Tibial nerve (tissue), 4 donors: Measurements from ENCODE around the gene PIP5KL1.

Experiments used
- EP300 ChIP-seq, 2 donors: sonication (generic); formaldehyde crosslinking; IDR thresholded peaks; one replicate each; pipeline ENCODE4 v1.6.1; 2017; ENCODE audit warnings: antibody characterized with exemption in 2 of 2, mild to moderate bottlenecking in 1 of 2
- POLR2A ChIP-seq, 2 donors: fragments of 450-650 bp; IDR thresholded peaks; one replicate each; pipeline ENCODE4 v1.6.1; 2017; ENCODE audit warnings: antibody characterized with exemption in 2 of 2, mild to moderate bottlenecking in 2 of 2, moderate library complexity in 2 of 2
- TF ChIP-seq, protein P1 (sequence below), 5 experiments: fragments of 200-600 bp in 3 of 5; fragments of 450-650 bp in 2 of 5; sonication (generic) in 3 of 5; IDR thresholded peaks; one replicate each; pipeline ENCODE4 v1.5.1; 2016 to 2019; ENCODE audit warnings: antibody characterized with exemption in 5 of 5, mild to moderate bottlenecking in 3 of 5, moderate library complexity in 2 of 5

DNA sequence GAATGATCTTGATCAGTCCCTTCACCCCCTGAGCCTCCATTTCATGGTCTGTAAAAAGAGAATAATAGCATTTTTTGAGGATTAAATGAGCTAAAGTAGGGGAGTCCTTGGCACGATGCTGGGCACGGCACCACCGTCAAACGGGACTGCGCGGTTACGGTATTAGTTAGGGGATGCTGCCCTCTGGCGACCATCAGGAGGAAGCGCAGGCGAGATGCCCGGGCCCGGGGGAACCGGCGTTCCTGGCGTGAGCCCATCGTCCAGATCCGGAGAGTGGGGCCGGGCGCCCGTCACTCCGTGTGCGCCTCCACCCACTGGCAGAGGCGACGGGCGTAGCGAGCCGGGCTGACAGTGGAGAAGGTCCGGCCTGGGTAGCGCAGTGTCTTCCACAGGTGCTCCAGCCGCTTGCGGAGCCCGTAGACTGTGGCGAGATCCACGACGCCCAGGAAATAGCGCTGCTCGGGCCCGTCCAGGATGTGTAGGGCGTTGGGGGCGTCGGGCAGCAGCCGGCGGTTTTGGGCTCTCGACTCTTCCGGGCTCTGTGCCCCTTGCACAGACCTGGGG, 8.9 kb downstream of the PIP5KL1 start:
- TF ChIP-seq, protein P1, sequence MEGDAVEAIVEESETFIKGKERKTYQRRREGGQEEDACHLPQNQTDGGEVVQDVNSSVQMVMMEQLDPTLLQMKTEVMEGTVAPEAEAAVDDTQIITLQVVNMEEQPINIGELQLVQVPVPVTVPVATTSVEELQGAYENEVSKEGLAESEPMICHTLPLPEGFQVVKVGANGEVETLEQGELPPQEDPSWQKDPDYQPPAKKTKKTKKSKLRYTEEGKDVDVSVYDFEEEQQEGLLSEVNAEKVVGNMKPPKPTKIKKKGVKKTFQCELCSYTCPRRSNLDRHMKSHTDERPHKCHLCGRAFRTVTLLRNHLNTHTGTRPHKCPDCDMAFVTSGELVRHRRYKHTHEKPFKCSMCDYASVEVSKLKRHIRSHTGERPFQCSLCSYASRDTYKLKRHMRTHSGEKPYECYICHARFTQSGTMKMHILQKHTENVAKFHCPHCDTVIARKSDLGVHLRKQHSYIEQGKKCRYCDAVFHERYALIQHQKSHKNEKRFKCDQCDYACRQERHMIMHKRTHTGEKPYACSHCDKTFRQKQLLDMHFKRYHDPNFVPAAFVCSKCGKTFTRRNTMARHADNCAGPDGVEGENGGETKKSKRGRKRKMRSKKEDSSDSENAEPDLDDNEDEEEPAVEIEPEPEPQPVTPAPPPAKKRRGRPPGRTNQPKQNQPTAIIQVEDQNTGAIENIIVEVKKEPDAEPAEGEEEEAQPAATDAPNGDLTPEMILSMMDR (IDR thresholded peaks at IDR 0.05), result peak; percentile 95 to 99 (median 98)
- TF ChIP-seq POLR2A (IDR thresholded peaks at IDR 0.05) (no peak), EP300 (IDR thresholded peaks at IDR 0.05) (peak in 1 of 2 donors; percentile 36)
